ENCODE data around the gene PKP4. TPM values are rescaled to one million over a fixed set of nuclear protein-coding genes. Genes with fewer than 3 reads are reported as not detected.

Gene PKP4
- total RNA-seq, 1 experiment from 2014 or later: 52.0 TPM

DNA sequence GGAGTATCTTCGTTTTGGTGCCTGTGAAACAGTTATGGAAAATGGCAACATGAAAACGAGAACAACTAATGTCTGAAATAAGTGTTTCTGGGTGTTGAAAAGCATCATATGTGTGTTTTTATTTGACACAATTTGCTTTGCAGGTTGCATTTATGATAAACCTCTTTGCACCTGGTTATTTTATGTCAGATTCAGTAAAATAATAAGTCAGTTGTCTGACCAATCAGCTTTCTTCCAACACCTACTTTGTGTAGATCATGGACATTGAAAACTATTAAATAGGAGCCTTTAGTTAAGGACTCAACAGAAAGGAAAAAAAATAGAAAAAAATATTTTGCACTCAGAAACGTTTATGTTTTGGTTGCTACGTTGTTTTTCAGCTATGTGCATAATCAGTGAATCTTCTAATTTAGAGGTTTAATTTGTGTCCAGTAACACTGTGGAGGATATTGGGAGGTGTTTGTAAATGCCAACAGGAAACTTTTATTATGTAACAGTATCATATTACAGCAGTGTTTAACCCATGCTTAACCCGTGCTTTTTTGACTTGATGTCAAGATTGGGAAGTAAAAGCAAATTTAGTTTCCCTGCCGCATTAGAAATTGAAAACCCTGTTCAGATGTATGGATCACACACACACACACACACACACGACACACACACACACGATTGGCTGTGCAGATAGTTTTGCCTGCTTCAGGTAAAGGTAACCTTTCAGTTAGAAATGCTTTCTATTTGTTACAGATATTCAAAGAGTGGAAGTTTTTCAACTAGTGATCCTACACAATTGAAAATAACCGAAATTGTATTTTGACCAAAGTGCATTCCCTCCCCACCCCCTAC is 2.6 kb downstream of the PKP4 start:
- Histone ChIP-seq H3T11ph (ENCODE audit: low read length) (no peak overlapping the region), H3K9me3 (ENCODE audit: control insufficient read depth, low read depth, low read length) (no peaks in the 10 kb centered on the region), H3K4me1 (ENCODE audit: insufficient read depth, low read length) (peaks cover 4% of the 10 kb centered on the region; the same call in 1 of the 2 replicates), H3K14ac (ENCODE audit: insufficient read depth, low read length) (no peak overlapping the region), H2AFZ (ENCODE audit: low read length) (no peak overlapping the region), H4K5ac (ENCODE audit: insufficient read length, low read depth, low read length) (no peak overlapping the region), H4K91ac (ENCODE audit: insufficient read length, low read depth, low read length) (no peak overlapping the region), H3K4me2 (ENCODE audit: insufficient read depth, insufficient read length, low read length) (peak overlapping the region; percentile 44), H3K56ac (ENCODE audit: insufficient read length, low read depth, low read length) (no peak overlapping the region), H2BK15ac (ENCODE audit: low read depth, low read length) (no peak overlapping the region), H4K20me1 (ENCODE audit: control insufficient read depth, insufficient read depth, insufficient read length) (no peaks in the 10 kb centered on the region), H3K79me1 (ENCODE audit: insufficient read depth, low read depth, low read length, poor library complexity, severe bottlenecking) (no peaks in the 10 kb centered on the region), H3K27ac (ENCODE audit: insufficient read length, low read depth, low read length) (no peak overlapping the region), H2BK20ac (ENCODE audit: low read depth, low read length, poor library complexity, severe bottlenecking) (no peak overlapping the region), H3K23ac (ENCODE audit: insufficient read length, low read depth, low read length) (no peak overlapping the region), H2BK12ac (ENCODE audit: insufficient read length, low read depth, low read length) (no peak overlapping the region), H3K79me2 (ENCODE audit: insufficient read depth, low read length) (peaks cover 21% of the 10 kb centered on the region; the same call in 1 of the 2 replicates), H3K23me2 (ENCODE audit: insufficient read length, low read depth, low read length, poor library complexity, severe bottlenecking) (peaks cover 8% of the 10 kb centered on the region), H3K18ac (ENCODE audit: insufficient read length, low read depth, low read length) (no peak overlapping the region), H2AK5ac (ENCODE audit: insufficient read length, low read length) (no peak overlapping the region), H3K4ac (ENCODE audit: low read depth, low read length) (no peak overlapping the region), H2BK5ac (ENCODE audit: insufficient read length, low read length) (no peak overlapping the region), H3K27me3 (ENCODE audit: insufficient read depth, low read length) (no peaks in the 10 kb centered on the region), H3K9ac (ENCODE audit: extremely low read depth, insufficient read length, low read length) (no peak overlapping the region), H4K8ac (replicated peaks; ENCODE audit: insufficient read length, low read depth, low read length) (no peak overlapping the region), H2BK120ac (ENCODE audit: low read depth, low read length, poor library complexity, severe bottlenecking) (no peak overlapping the region)
- WGBS (ENCODE audit: extremely low coverage, insufficient read length, low lambda C conversion rate): no CpG with 5 or more reads among the region's 9 CpGs
- H3K4me1 Mint-ChIP-seq: peaks cover 40 to 44% of the 10 kb centered on the region in 2 experiments
- H3K27ac Mint-ChIP-seq: no peak overlapping the region; a peak in 1 of 7 replicates
- TF ChIP-seq, protein P1, sequence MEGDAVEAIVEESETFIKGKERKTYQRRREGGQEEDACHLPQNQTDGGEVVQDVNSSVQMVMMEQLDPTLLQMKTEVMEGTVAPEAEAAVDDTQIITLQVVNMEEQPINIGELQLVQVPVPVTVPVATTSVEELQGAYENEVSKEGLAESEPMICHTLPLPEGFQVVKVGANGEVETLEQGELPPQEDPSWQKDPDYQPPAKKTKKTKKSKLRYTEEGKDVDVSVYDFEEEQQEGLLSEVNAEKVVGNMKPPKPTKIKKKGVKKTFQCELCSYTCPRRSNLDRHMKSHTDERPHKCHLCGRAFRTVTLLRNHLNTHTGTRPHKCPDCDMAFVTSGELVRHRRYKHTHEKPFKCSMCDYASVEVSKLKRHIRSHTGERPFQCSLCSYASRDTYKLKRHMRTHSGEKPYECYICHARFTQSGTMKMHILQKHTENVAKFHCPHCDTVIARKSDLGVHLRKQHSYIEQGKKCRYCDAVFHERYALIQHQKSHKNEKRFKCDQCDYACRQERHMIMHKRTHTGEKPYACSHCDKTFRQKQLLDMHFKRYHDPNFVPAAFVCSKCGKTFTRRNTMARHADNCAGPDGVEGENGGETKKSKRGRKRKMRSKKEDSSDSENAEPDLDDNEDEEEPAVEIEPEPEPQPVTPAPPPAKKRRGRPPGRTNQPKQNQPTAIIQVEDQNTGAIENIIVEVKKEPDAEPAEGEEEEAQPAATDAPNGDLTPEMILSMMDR (conservative IDR thresholded peaks at IDR 0.05): no peak
- H3K4me3 Mint-ChIP-seq: peak overlapping the region; percentile 96 to 97
- H3K9me3 Mint-ChIP-seq: no peaks in the 10 kb centered on the region
- no peaks in the 10 kb centered on the region for H3K27me3 Mint-ChIP-seq (ENCODE audit: low read depth)
- DNase-seq: no peak
- peaks cover 0 to 3% (median 0%) of the 10 kb centered on the region in 3 experiments; a peak in 2 of 7 replicates for H3K36me3 Mint-ChIP-seq (ENCODE audit: insufficient read depth in 1 of 3, low read depth in 3 of 3)
